GM12874 (cell line): ENCODE data around the gene IFI27L1.

ENCODE experiments used
- CTCF ChIP-seq: IDR thresholded peaks from 2 replicates; pipeline ENCODE4 v1.5.1; 2011; ENCODE audit warnings: low read depth, mild to moderate bottlenecking, control low read depth, low read length, moderate library complexity; ENCODE audit not compliant: insufficient read depth

IFI27L1 gene

GRCh38 chr14:94040247-94040646 is 40.9 kb upstream of the IFI27L1 start:
- TF ChIP-seq CTCF: no peak

GRCh38 chr14:94040796-94041195 is 40.3 kb upstream of the IFI27L1 start:
- TF ChIP-seq CTCF: no peak

GRCh38 chr14:94041551-94042346 is 39.4 kb upstream of the IFI27L1 start:
- no peak for TF ChIP-seq CTCF

GRCh38 chr14:94042433-94043091 is 38.5 kb upstream of the IFI27L1 start:
- TF ChIP-seq CTCF: no peak

- no peak for TF ChIP-seq CTCF
Observed at GRCh38 chr14:94043111-94043755, 37.9 kb upstream of the IFI27L1 start.

- TF ChIP-seq CTCF: no peak
Observed at GRCh38 chr14:94043756-94044475, 37.2 kb upstream of the IFI27L1 start.
